Prostate gland (tissue), 2 donors: ENCODE data around the gene IRX4. TPM values are rescaled to one million over a fixed set of nuclear protein-coding genes. Genes with fewer than 3 reads are reported as not detected.

ENCODE experiments used
- DNase-seq: peaks from one replicate; pipeline ENCODE4 v3.0.0-alpha.2; 2019; ENCODE audit warnings: low spot score
- H3K27ac ChIP-seq, 2 donors: fragments of 200-600 bp; sonication (generic); 2 replicates each; pipeline ENCODE4 v1.5.1; 2017 to 2019
- H3K27me3 ChIP-seq: fragments of 200-600 bp; sonication (generic); replicated peaks from 2 replicates; pipeline ENCODE4 v1.5.1; 2019; ENCODE audit not compliant: insufficient read depth
- H3K36me3 ChIP-seq, 2 donors: fragments of 200-600 bp; sonication (generic); 1 replicate in 1 of 2; 2 replicates in 1 of 2; pipeline versions ENCODE4 v1.5.1 to v1.8.1; 2017 to 2019
- H3K4me1 ChIP-seq: fragments of 200-600 bp; sonication (generic); replicated peaks from 2 replicates; pipeline ENCODE4 v1.5.1; 2019
- H3K4me3 ChIP-seq, 2 donors: fragments of 200-600 bp; sonication (generic); 2 replicates each; pipeline ENCODE4 v1.5.1; 2017 to 2019
- H3K9me3 ChIP-seq: fragments of 200-600 bp; sonication (generic); 2 replicates; pipeline ENCODE4 v1.5.1; 2017
- POLR2A ChIP-seq: fragments of 450-650 bp; IDR thresholded peaks from one replicate; pipeline ENCODE4 v1.6.1; 2016; ENCODE audit warnings: antibody characterized with exemption, mild to moderate bottlenecking
- POLR2AphosphoS5 ChIP-seq: sonication (generic); formaldehyde crosslinking; IDR thresholded peaks from one replicate; pipeline ENCODE4 v1.6.1; 2017; ENCODE audit warnings: antibody characterized with exemption
- WGBS: methylation state at CpG from one replicate; pipeline ENCODE4 v1.1.5; 2018; 5-methylcytosine and 5-hydroxymethylcytosine counted together
- intact Hi-C: fragments of 100-400 bp; cut with DNase I; formaldehyde crosslinking; loops from one replicate; pipeline ENCODE4 v1.14.2; 2022
- total RNA-seq, 2 donors: library from RNA; depleted of rRNA; stranded (reverse); fragments of >200 nt; gene quantifications; one replicate each; pipeline ENCODE4 v1.1.0, GENCODE V29; 2016
- TF ChIP-seq, protein P1 (sequence below), 4 experiments: fragments of 200-600 bp in 2 of 4; fragments of 450-650 bp in 2 of 4; sonication (generic) in 2 of 4; IDR thresholded peaks; 1 replicate in 3 of 4; 2 replicates in 1 of 4; pipeline ENCODE4 v1.5.1; 2016 to 2019; ENCODE audit warnings: antibody characterized with exemption in 4 of 4, mild to moderate bottlenecking in 2 of 4, moderate library complexity in 2 of 4

Gene IRX4
- total RNA-seq, 2 donors from 2014 or later: 1.8 to 30.0 TPM

DNA sequence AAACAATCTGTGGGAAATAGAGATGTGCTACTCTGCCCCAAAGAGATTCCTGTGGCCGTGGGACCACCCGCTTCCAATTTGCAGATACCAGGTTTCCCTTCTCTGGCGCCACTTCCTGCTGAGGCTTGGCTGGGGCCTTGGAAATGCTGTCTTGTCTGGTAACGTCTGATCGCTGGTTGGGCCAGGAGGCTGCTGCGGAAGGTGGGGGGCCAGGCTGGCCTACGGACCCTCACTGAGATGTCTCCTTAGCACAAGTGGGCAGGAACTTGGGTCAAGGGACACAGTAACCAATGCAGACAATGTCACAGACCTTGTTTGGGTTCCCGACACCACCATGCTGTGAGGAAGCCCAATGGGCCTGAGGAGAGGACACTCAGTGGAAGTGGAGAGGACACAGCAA, 31.7 kb upstream of the IRX4 start:
- Histone ChIP-seq H3K27me3 (no peaks in the 10 kb centered on the region), H3K36me3 (no peaks in the 10 kb centered on the region), H3K9me3 (no peaks in the 10 kb centered on the region), H3K4me3 (no peak overlapping the region), H3K27ac (no peak overlapping the region), H3K4me1 (no peaks in the 10 kb centered on the region)
- intact Hi-C loops: no loop called here
- no peak for DNase-seq
- WGBS: 95% methylated on average over 7 of the region's 8 CpGs
- TF ChIP-seq POLR2AphosphoS5 (no peak), POLR2A (no peak)
- TF ChIP-seq, protein P1, sequence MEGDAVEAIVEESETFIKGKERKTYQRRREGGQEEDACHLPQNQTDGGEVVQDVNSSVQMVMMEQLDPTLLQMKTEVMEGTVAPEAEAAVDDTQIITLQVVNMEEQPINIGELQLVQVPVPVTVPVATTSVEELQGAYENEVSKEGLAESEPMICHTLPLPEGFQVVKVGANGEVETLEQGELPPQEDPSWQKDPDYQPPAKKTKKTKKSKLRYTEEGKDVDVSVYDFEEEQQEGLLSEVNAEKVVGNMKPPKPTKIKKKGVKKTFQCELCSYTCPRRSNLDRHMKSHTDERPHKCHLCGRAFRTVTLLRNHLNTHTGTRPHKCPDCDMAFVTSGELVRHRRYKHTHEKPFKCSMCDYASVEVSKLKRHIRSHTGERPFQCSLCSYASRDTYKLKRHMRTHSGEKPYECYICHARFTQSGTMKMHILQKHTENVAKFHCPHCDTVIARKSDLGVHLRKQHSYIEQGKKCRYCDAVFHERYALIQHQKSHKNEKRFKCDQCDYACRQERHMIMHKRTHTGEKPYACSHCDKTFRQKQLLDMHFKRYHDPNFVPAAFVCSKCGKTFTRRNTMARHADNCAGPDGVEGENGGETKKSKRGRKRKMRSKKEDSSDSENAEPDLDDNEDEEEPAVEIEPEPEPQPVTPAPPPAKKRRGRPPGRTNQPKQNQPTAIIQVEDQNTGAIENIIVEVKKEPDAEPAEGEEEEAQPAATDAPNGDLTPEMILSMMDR (IDR thresholded peaks at IDR 0.05): no peak

DNA sequence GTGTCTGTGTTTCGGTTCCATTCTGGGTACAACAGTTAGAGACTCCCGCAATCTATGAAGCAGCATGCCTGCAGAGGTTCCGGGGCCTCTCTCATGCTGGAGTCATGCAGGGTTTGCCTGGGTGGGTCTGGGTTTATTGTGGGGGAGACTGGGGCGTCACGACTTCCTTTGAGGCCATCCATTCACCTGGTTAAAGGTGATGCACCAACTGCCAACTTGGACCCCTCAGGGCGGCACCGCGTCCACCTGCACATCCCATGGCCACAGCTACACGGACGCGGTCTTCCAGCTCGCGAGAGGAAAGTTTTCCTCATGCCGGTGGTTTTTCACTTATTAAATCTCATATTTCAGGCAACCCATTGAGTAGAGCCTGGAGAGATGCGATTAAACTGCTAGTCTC, 30.9 kb upstream of the IRX4 start:
- no peaks in the 10 kb centered on the region for H3K4me1 ChIP-seq
- no peak for DNase-seq
- no peaks in the 10 kb centered on the region for H3K36me3 ChIP-seq
- intact Hi-C loops: no loop called here
- no peak overlapping the region for H3K4me3 ChIP-seq
- H3K27ac ChIP-seq: no peak overlapping the region
- 90% methylated on average over 15 of the region's 15 CpGs for WGBS
- no peaks in the 10 kb centered on the region for H3K27me3 ChIP-seq
- TF ChIP-seq POLR2A (no peak), POLR2AphosphoS5 (no peak)
- TF ChIP-seq, protein P1 (IDR thresholded peaks at IDR 0.05): no peak
- no peaks in the 10 kb centered on the region for H3K9me3 ChIP-seq

DNA sequence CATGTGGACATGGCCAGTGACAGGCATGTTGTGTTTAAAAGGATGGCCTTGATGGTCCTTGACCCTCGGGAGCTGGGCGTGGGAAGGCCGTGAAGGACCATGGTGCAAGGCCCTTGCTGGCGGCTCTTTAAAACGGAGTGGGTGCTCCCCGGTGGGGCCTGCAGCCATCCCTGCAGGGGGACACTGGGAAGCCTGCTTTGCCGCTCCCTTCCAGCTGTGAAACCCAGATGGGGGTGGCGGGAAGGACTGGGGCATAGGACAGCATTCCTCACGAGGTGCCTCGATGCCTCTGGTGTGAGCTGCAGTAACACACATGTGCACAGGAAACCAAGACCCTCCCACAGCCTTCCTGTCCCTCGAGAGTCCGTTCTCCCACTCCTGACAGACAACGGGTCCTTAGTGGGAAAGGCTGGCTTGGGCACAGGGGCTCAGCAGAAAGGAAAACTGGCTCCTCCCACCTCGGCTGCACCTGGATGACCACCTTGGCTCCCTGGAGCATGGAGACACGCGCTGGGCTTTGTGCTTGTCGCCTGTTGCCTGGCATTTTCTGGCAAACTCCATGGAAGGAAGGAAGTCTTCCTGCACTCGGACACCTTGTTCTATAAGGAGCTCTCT, 30.3 kb upstream of the IRX4 start:
- Histone ChIP-seq H3K4me3 (no peak overlapping the region), H3K4me1 (no peaks in the 10 kb centered on the region), H3K27ac (no peak overlapping the region), H3K27me3 (no peaks in the 10 kb centered on the region), H3K36me3 (no peaks in the 10 kb centered on the region), H3K9me3 (no peaks in the 10 kb centered on the region)
- DNase-seq: no peak
- WGBS: 86% methylated on average over 18 of the region's 18 CpGs
- TF ChIP-seq, protein P1 (IDR thresholded peaks at IDR 0.05): no peak
- TF ChIP-seq POLR2AphosphoS5 (no peak), POLR2A (no peak)
- intact Hi-C loops: no loop called here

DNA sequence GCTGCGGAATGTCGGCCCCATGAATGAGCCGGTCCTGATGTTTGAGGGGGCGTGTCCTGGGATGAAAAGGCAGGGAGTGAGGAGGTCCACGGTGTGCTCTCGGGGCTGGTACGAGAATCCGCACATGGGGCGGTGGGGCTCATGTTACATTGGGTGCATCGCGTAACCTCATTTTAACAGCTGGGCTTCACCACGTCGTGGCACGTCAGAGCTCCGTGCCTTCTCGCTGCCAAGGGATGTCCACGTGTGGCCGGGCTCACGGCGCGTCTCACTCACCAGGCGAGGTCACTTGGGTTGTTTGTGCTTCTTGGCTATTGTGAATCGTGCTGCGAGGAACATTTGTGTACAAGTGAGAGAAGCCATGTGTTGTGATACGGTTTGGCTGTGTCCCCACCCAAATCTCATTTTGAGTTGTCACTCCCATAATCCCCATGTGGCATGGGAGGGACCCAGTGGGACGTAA, 29.1 kb upstream of the IRX4 start:
- WGBS: 89% methylated on average over 26 of the region's 26 CpGs
- H3K27ac ChIP-seq: no peak overlapping the region
- no peak for DNase-seq
- intact Hi-C loops: no loop called here
- H3K27me3 ChIP-seq: no peaks in the 10 kb centered on the region
- no peak overlapping the region for H3K4me3 ChIP-seq
- TF ChIP-seq, protein P1 (IDR thresholded peaks at IDR 0.05): no peak
- TF ChIP-seq POLR2A (no peak), POLR2AphosphoS5 (no peak)
- no peaks in the 10 kb centered on the region for H3K9me3 ChIP-seq
- no peaks in the 10 kb centered on the region for H3K36me3 ChIP-seq
- H3K4me1 ChIP-seq: no peaks in the 10 kb centered on the region
